ENCODE data around the gene UBR2. TPM values are rescaled to one million over a fixed set of nuclear protein-coding genes. Genes with fewer than 3 reads are reported as not detected.
A peak's percentile ranks its signal among the peaks of the same experiment; 100 is the strongest.

The UBR2 gene
- total RNA-seq, 4 donors from 2014 or later = 36.3 to 54.0 (median 44.3) TPM

- no peaks in the 10 kb centered on the region for H3K27me3 ChIP-seq
- 93 to 95% methylated on average over 7 of the region's 7 CpGs for WGBS, 2 donors
- intact Hi-C loops (cut with DNase I) = loop anchor here (5.0 kb wide), 1 partner anchor 283 kb away; no protein-coding TSS in a partner anchor
- no peak for DNase-seq
- no peak overlapping the region for H3K27ac ChIP-seq
- no peak overlapping the region for H3K4me3 ChIP-seq (replicated peaks in 1 of 3)
- H3K4me1 ChIP-seq = peaks cover 0 to 8% of the 10 kb centered on the region in 2 donors
- H3K9me3 ChIP-seq = no peaks in the 10 kb centered on the region
- H3K36me3 ChIP-seq = no peaks in the 10 kb centered on the region
- TF ChIP-seq POLR2A (IDR thresholded peaks at IDR 0.05) (no peak), CTCF (IDR thresholded peaks at IDR 0.05) (no peak)
Measured at GRCh38 chr6:42545226-42545773, 18.5 kb upstream of the UBR2 start.

GRCh38 chr6:42547407-42548329 is 16.2 kb upstream of the UBR2 start:
- DNase-seq = peak; percentile 76 to 82
- intact Hi-C loops (cut with DNase I) = loop anchor here (5.0 kb wide), 1 partner anchor 285 kb away; no protein-coding TSS in a partner anchor
- peak overlapping the region in 1 of 3 donors; percentile 50 for H3K27ac ChIP-seq
- peak; percentile 82 to 99 (median 91) for TF ChIP-seq CTCF (IDR thresholded peaks at IDR 0.05)
- no peak for TF ChIP-seq POLR2A (IDR thresholded peaks at IDR 0.05)
- no peaks in the 10 kb centered on the region for H3K27me3 ChIP-seq
- H3K4me1 ChIP-seq = peaks cover 0 to 8% of the 10 kb centered on the region in 2 donors
- H3K9me3 ChIP-seq = no peaks in the 10 kb centered on the region
- no peaks in the 10 kb centered on the region for H3K36me3 ChIP-seq
- WGBS, 2 donors = 4 to 5% methylated on average over 11 to 18 of the region's 27 CpGs
- peak overlapping the region in 1 of 3 donors; percentile 27 for H3K4me3 ChIP-seq (replicated peaks in 1 of 3)

GRCh38 chr6:42550277-42550676 is 13.6 kb upstream of the UBR2 start:
- Histone ChIP-seq H3K36me3 (no peaks in the 10 kb centered on the region), H3K9me3 (no peaks in the 10 kb centered on the region), H3K4me3 (replicated peaks in 1 of 3) (no peak overlapping the region), H3K27ac (no peak overlapping the region), H3K27me3 (no peaks in the 10 kb centered on the region), H3K4me1 (peaks cover 0 to 8% of the 10 kb centered on the region in 2 donors)
- 75 to 86% methylated on average over 1 of the region's 1 CpG for WGBS, 2 donors
- intact Hi-C loops (cut with DNase I) = no loop called here
- TF ChIP-seq CTCF (IDR thresholded peaks at IDR 0.05) = no peak
- no peak for DNase-seq

GRCh38 chr6:42551217-42551616 is 12.6 kb upstream of the UBR2 start:
- no peak for DNase-seq
- Histone ChIP-seq H3K4me1 (peaks cover 0 to 8% of the 10 kb centered on the region in 2 donors), H3K4me3 (replicated peaks in 1 of 3) (no peak overlapping the region), H3K27me3 (no peaks in the 10 kb centered on the region), H3K36me3 (no peaks in the 10 kb centered on the region), H3K9me3 (no peaks in the 10 kb centered on the region), H3K27ac (no peak overlapping the region)
- intact Hi-C loops (cut with DNase I) = no loop called here
- TF ChIP-seq POLR2A (IDR thresholded peaks at IDR 0.05) (no peak), CTCF (IDR thresholded peaks at IDR 0.05) (no peak)
- 79 to 80% methylated on average over 1 of the region's 1 CpG for WGBS, 2 donors

- Histone ChIP-seq H3K4me1 (peaks cover 0 to 5% of the 10 kb centered on the region in 2 donors), H3K27me3 (no peaks in the 10 kb centered on the region), H3K9me3 (no peaks in the 10 kb centered on the region), H3K4me3 (replicated peaks in 1 of 3) (no peak overlapping the region), H3K36me3 (no peaks in the 10 kb centered on the region), H3K27ac (no peak overlapping the region)
- WGBS, 2 donors = 76 to 80% methylated on average over 5 of the region's 5 CpGs
- intact Hi-C loops (cut with DNase I) = no loop called here
- no peak for DNase-seq
- TF ChIP-seq POLR2A (IDR thresholded peaks at IDR 0.05) (no peak), CTCF (IDR thresholded peaks at IDR 0.05) (no peak)
Measured at GRCh38 chr6:42552380-42552779, 11.4 kb upstream of the UBR2 start.

All from thyroid gland (tissue), 4 donors.